NCI-H510A treated with DMSO at 0.1 percent for 48 hours (cell line): ENCODE results near the gene KCNQ1.

Experiments
- DNase-seq: peaks from one replicate; lab custom pipeline; 2025; lab: John Stamatoyannopoulos, UW

KCNQ1 gene

DNA sequence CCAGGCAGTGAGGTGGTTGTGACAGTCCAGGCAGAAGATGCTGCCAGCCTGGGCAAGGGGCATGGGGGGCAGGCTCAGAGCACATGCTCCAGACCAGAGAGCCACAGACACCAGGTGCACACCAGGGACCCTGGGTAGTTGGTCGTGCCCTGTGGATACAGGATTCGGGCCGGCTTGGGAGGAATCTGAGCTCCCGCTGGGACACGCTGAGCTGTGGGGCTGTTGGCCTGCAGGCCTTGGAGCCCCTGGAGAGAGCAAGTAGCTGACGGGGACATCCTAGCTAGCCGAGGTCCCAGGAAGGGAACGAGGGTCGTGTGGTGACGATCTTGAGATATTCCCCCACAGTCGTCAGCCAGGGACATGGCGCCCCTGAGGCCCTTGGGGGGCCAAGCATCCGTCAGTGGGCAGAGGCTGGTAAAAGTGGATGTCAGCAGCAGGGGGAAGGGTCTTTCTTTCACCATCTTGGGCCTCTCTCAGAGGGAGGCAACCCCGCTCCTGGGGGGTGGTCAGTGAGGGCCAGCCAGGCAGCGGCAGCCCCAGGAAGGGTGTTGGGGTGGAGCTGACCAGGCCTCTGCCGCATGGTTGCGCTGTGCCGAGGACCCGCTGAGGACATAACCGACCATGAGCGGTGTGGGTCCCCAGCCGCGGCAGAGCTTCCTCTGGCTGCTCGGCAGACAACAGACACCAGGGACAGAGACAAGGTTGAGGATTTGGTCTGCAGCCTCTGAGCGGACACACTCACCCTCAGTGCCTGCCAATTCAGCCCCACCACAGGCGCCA, 396.8 kb downstream of the KCNQ1 start:
- DNase-seq: no peak

DNA sequence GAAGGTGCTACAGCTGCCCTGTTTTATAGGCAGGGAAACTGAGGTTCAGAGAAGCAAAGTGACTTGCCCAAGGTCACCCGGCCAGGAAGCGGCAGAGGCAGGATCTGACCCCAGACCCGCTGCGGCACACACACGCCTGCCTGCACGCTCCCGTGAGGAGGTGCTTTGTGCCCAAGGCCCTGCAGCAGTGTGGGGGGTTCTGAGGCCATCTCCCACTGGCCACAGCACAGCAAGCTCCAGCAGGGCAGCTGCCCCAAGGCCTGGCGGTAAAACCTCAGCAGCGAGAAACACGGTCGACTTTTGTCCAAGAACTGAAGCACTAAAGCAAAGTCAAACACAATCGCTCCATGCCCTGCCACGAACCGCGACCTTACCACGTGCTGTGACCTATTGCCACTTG, 398.1 kb downstream of the KCNQ1 start:
- no peak for DNase-seq

DNA sequence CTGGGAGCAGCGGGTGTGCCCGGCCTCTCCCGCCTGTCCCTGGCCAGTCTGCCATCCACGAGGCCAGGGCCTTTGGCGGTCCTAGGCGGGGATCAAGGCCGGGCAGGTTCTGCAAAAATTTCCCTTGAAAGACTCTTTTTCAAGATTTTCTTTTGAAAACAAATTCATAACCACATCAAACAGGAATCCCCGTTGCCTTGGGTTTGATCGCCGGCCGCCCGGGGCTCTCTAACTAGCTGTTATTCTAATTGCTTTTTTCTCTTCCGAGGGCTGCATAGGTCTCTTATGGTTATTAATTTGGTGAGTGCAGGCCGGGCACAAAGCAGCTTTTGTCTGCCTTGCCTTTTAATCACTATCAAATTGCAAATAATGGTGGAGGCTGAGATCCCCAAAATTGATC, 398.7 kb downstream of the KCNQ1 start:
- DNase-seq: no peak

DNA sequence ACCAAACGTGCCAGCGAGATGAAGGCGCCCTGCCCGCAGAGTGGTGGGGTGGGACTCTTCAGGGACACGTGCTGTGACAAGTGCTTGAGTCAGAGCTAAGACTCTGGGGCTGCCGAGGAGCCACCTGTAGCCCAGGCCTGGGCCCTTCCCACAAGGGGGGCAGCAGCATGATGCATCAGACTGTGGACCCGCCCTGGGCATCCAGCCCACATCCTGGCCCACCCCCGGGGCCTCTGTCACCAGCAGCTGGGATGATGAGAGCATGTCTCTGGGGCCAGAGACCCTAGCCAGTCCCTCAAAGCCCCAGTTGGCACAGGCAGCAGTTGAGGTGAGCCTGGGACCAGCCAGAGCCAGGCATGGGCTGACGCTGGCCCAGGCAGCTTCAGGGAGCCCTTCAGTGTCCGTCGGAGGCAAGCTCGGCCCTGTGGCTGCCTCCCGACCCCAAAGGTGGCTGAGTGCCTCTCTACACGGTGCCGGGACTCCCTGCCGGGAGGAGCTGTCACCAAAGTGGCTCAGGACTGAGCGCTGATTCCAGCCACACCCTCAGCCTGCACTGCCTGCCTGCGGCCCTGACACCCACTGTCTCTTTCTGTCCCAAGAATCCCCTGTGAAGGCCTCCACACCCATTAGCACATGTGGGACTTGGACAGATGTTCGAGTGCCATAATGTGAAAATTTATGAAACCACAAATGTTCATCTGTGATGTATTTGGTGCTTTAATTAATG, 399.5 kb downstream of the KCNQ1 start:
- no peak for DNase-seq

DNA sequence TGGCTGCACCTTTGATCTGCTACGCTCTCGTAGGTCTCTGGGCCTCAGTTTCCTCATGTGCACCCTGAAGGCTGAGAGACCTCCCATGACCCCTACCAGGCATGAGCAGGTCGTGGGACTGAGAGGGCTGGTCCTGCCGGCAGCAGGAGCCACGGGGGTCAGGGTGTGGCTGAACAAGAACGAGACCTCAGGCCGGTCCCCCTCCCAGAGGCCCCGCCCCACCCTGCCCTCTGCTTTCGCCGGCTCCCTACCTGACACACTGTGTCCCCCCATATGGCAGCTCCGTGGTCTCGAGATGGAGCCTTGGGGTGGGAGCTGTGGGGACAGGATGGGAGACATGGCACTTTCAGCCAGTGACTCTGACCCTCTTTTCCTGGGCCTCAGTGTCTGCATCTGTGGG, 400.2 kb downstream of the KCNQ1 start:
- no peak for DNase-seq

DNA sequence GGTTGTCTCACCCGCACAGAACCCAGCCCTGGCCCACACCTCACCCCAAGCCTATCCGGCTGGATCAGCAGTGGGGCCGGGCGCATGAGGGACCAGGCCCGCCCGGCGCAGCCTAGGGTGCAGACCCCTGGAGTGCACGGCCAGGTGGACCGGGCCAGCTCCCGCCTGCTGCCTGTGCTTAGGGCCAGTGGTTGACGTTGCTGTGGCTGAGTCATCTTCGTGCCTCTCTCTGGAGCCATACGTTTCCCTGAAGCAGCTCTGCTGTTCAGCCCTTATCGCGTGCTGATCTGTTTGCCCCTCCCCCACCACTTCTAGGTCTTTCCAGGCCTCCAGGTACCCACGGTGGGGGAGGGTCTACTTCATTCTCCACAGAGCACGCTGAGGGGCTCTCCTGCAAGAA, 401.2 kb downstream of the KCNQ1 start:
- no peak for DNase-seq

DNA sequence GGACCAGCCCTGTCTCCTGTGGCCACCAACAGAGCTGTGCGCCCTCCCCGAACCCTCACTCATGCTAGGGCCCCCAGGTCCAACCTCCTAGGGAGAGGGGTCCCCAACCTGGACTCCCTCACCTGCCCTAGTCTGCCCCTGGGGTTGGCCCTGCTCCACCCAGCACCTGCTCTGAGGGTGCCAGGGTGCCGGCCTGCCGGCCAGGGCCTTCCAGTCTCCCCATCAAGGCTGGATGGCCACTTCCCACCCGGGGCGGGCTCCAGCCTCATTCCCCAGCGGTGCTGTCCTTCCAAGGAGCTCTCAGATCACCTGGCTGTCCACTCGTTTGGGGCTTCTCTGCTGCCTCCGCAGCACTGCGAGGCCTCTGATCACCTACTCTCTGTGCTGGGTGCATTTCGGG, 401.7 kb downstream of the KCNQ1 start:
- no peak for DNase-seq

DNA sequence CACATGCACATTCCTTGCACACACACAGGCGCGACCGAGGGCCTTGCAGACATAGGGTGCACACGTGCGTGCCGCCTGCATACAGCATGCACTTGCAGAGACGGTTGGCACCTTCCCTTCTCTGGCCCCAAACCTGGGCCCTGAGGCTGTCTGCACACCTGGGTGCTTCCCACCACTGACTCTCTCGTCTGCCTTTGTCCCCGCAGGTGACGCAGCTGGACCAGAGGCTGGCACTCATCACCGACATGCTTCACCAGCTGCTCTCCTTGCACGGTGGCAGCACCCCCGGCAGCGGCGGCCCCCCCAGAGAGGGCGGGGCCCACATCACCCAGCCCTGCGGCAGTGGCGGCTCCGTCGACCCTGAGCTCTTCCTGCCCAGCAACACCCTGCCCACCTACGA, 402.8 kb downstream of the KCNQ1 start:
- no peak for DNase-seq

DNA sequence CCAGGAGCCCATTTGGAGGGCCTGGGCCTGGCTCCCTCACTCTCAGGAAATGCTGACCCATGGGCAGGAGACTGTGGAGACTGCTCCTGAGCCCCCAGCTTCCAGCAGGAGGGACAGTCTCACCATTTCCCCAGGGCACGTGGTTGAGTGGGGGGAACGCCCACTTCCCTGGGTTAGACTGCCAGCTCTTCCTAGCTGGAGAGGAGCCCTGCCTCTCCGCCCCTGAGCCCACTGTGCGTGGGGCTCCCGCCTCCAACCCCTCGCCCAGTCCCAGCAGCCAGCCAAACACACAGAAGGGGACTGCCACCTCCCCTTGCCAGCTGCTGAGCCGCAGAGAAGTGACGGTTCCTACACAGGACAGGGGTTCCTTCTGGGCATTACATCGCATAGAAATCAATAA, 403.7 kb downstream of the KCNQ1 start:
- no peak for DNase-seq

DNA sequence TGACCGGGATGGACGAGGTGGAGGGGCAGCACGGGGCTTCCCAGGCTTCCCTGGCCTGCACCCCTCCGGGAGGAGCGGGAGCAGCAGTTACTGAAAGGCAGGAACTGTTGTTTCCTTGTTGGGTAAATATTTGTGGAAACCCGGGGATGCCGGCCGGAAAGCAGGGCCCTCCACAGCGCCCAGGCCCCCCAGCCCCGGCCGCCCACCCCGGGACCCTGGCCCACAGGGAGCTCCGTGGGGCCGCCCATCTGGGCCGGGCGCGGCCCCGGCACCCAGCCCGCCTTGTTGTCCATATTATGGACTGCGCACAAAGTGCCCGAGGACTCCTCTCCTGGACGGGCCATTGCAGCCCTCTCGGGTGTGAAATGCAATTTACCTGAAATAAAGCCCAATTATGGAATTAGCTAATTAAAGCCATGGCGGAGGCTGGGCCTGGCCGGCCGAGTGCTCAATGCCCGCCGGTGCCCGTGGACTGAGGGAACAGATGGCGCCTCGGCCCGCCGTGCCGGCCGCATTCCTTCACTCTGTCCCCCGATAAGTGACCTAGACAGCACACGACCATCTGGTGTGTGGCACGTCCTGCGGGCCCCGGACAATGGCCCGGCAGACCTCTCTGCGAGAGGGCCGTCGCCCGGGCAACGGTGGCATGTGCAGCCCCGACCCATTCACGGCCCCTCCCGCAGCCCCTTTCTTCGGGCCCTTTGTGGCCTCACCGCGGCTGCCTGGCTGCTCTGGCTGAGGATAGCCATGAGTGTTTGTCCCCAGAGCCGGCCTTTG, 405.4 kb downstream of the KCNQ1 start:
- DNase-seq: no peak

DNA sequence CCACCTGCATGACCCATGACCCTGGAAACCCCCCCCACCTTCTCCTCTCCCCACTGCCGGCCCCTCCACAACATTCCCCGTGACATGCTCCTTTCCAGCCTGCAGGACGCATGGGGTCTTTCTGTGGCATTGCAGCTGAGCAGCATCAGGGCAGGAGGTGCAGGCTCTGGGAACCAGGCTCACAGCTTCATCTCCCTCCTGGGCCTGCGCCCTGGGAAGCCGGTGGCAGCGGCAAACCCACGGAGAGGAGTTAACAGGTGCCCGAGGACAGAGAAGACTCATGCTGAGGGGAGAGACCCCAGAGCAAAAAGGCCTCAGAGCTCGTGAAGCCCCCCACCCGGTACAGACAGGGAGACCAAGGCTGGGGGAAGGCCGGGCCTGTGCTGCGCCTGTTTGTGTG, 408.6 kb downstream of the KCNQ1 start:
- DNase-seq: no peak

DNA sequence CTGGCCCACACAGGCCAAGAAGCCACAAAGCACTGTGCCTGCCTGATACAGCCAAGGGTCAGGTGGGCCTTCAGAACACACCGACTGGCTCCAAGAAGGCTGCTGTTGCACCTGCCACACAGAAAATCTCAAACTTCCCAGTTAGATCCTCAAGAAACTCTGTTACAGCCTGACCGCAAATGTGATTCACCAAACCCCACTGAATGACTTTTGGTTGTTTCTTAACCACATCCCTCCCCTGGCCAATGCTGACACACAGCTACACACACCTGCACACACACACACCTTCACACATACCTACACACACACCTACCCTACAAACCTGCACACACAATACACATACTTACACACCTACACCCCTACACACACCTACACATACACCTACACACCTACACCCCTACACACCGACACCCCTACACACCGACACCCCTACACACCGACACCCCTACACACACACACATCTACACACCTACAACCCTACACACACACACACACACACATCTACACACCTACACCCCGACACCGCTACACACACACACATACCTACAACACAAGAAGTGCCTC, 409.3 kb downstream of the KCNQ1 start:
- no peak for DNase-seq

DNA sequence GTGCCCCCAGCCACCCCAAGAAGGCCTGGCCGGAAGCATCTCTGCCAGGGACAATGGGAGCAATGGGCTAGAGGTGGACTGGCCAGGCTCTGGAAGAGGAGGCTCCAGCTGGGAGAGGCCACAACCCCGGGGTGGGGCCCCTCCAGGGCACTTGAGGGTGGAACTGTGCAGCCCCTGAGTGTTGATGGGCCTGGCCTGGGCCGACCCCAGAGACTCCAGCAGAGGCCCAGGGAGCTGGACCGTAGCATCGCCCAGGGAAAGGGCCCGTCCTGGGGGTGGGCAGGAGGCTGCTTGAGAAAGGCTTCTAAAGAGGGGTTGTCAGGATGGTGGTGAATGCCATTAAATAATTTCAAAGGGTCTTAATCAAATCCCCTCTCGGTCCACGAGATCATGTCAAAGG, 410.4 kb downstream of the KCNQ1 start:
- no peak for DNase-seq

DNA sequence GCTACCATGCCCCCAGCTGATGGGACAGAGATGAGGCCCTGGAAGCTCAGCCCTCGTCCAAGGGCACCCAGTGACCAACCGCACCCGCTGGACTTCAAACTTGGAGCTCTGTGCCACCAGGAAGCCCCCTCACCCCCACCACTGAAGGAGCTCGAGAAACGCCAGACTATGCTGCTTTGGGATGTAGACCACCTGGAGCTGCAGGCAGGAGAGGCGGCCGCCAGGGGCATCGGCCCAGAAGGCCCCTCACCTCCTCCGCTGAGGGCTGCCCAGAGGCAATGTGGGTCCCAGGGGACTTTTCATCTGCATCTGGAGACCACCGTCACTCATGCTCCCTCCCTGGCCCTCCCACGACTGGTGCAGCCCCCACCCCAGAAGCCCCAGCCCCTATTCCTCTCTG, 412.5 kb downstream of the KCNQ1 start:
- no peak for DNase-seq

DNA sequence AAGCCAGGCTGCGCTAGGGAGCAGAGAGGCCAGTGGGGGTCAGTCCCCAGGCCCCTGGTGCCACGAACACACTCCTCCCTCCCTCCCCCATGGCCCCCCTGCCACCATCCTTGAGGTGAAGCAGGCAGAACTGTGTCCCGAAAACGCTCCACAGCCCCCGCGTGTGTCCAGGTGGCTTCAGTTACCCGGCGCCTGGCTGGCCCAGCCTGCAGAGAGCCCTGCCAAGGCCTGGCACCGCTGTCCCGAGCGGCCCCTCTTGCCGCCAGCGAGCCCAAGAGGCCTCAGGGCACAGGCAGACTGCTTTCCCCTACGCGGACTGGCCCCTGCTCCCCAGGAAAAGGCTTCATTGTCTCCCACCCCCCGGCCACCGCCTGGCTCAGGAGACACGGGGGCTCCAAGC, 413.1 kb downstream of the KCNQ1 start:
- no peak for DNase-seq

DNA sequence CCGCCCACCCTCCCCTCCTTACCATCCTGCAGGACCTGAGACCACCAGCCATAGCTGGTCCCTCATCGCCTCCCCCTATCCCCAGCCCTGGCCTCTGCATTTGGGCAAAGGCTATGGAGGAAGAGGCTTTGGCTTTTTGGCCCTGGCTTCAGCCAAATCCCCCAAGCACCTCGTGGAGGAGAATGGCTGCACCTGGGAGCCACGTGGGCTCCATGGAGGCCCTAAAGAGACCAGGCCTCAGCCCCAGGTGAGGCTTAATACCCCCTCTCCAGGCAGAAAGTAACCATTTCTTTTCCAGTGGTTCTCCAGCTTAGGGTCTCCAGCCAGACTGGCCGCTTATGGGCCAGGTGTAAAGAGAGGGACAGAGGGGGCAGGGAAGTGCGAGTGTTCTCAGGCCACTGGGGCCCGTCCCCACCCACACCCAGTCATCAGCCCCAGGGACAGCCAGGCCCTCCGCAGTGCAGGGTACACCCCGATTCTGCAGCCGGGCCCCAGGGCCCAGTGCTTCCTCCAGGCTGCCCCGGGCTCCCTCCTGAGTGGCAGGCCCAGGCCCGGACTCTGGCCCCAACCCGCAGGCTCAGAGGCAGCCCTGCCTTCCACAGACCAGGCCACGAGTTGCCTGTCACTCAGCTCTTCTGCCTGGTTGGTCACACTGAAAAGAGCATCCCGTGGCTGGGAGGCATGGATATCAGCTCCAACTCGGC, 414.3 kb downstream of the KCNQ1 start:
- no peak for DNase-seq

DNA sequence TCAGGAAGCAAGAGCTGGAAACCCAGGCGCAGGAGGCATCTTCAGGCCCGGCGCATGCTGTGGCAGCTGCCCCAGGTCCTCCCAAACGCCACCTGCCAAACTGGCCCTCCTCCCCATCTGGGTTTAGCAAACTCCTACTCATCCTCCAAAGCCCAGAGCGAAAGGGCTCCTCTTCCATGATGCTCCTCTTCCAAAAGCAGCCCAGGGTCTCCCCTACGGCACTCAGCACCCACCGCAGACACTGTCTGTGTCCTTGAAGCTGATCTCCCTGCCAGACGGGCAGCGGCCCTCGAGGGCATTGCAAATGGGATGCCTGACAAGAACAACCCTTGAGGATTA, 414.9 kb downstream of the KCNQ1 start:
- no peak for DNase-seq

DNA sequence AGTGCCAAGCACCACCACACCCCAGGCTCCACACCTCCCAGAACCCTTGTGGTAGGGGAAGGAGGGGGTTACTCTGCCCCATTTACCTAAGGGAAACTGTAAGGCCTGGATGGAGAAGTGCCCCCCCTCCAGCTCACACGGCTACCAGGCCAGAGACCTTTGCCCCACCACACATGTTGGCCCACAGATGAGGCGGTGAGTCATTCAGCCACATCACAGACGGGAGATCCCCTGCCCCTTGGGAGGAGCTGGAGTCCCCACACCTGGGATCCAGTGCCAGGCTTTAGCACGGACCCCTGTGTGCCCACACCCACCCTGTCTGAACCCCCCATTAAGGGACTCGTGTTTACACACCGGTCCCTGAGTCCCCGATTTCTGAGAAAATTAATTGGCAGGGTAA, 415.8 kb downstream of the KCNQ1 start:
- DNase-seq: no peak

DNA sequence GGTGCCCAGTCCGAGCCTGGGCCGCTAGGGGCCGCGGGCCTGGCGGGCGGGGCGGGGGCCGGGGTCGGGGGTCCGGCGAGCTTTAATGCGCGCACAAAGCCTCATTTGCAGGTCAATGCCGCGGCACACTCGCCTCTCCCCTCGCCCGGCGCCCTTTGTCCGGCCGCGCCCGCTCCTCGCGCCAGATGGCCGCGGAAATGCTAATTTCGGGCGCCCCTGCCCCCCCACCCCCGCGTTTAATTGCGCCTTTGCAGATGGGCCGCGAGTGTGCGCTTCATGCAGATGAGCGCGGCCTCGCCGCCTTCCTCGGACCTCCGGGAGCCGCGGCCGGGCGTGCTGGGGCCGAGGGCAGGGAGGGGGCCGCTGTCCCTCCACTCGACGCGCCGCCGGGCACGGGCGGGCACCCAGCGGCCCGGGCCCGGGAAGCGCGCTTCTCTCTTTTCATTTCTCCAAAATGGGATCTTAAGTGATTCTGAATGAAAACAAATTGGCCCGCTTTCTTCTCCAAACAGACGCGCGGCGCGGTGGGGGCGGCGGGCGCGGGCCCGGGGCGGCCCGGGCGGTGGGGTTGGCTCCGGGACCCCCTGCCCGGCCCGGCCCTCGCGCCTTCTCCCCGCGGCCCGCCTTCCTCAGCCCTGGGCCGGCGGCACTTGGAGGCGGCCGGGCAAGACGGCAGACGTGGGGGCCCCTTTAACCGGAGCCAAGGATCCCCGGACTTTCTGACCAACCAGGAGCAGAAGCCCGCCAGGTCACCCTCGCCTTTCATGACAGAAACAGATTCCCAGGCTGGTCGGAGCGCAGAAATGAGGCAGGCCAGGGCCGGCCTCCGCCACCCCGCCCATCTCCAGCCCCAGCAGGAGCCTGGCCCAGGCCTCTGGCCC, 417.8 kb downstream of the KCNQ1 start:
- DNase-seq: no peak

DNA sequence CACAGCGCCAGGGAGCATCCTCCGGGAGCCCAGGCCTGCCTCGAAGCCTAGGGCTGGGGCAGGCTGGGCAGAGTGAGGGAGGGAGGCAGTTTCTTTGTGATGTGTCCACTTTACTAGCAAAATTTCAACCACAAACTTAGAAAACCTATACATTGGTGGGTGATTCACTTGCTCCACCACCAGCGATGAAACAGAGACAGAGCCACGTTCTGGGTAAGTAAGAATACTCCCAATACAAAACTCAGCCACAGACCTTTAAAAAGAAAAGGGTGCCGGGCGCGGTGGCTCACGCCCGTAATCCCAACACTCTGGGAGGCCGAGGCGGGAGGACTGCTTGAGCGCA, 418.4 kb downstream of the KCNQ1 start:
- DNase-seq: no peak

DNA sequence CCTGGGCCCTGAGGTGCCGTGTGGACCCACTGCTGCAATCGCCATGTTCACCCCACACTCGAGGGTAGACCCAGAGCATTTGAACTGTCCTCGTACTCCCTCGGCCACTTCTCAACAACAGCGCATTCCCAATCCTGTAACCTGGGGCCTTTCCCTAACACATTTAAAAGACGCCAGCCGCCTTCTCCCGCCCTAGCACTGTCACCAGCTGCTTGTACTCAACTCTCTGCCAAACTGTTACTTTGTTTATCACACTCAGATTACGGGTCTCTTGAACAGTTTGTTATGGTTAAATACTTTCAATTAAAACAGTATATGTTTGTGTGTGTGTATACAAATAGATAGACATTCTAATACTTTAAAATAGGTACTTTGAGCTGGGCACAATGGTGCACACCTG, 420.1 kb downstream of the KCNQ1 start:
- DNase-seq: no peak
